ENCODE data around the gene ULK4.

DNA sequence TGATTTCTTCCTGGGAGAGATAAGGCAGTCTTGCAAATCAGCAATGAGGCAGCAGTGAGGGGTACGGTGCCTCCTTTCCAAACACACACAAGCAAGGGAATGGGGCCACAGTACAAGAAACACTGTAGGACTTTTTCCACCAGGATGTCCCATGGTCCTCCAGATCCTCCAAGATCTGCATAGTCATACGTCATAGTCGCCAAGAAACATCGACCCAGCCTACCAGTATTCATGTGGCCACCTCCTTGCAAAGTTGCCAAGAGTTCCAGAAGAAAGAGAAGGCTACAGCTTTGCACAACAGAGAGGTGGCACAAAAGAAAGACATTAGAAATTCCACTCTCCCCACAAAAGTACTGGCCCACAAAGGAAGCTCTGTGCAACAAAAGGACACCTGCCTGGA is 504.7 kb downstream of the ULK4 start:
- TF ChIP-seq CTCF (IDR thresholded peaks at IDR 0.05) (no peak), POLR2AphosphoS5 (IDR thresholded peaks at IDR 0.05; ENCODE audit: low read depth, low read length) (no peak), RAD21 (IDR thresholded peaks at IDR 0.05; ENCODE audit: low read length) (no peak), REST (IDR thresholded peaks at IDR 0.05; ENCODE audit: low read depth, low read length) (no peak), SMC3 (IDR thresholded peaks at IDR 0.05; ENCODE audit: low read depth, low read length) (no peak)
